Neutrophil (primary cell): ENCODE results near the gene SLC5A2.

ENCODE experiments used
- H3K27ac ChIP-seq: fragments of 200-600 bp; sonication (generic); 2 replicates; pipeline ENCODE4 v1.5.1; 2016; ENCODE audit warnings: mild to moderate bottlenecking, moderate library complexity
- H3K27me3 ChIP-seq: fragments of 200-600 bp; sonication (generic); 2 replicates; pipeline ENCODE4 v1.6.0; 2016; ENCODE audit warnings: mild to moderate bottlenecking
- H3K36me3 ChIP-seq: fragments of 200-600 bp; sonication (generic); 2 replicates; pipeline ENCODE4 v1.5.1; 2017
- H3K4me1 ChIP-seq, 2 experiments: fragments of 200-600 bp in 1 of 2; sonication (generic) in 1 of 2; 1 replicate in 1 of 2; 2 replicates in 1 of 2; pipeline versions ENCODE4 v1.5.1 to v1.6.1; 2013 to 2016; ENCODE audit warnings: low read depth in 1 of 2, low read length in 1 of 2, mild to moderate bottlenecking in 1 of 2, moderate library complexity in 1 of 2; ENCODE audit not compliant: control insufficient read depth in 1 of 2, insufficient read depth in 1 of 2
- H3K4me3 ChIP-seq, 2 experiments: fragments of 200-600 bp in 1 of 2; sonication (generic) in 1 of 2; 1 replicate in 1 of 2; 2 replicates in 1 of 2; pipeline ENCODE4 v1.5.1; 2013 to 2016; ENCODE audit warnings: low read depth in 1 of 2, low read length in 1 of 2, mild to moderate bottlenecking in 1 of 2, moderate library complexity in 1 of 2
- H3K9me3 ChIP-seq: fragments of 200-600 bp; sonication (generic); 2 replicates; pipeline ENCODE4 v1.5.1; 2016
- CTCF ChIP-seq: fragments of 200-600 bp; sonication (generic); IDR thresholded peaks from 2 replicates; pipeline ENCODE4 v1.5.1; 2016; ENCODE audit warnings: antibody characterized with exemption

The SLC5A2 gene

DNA sequence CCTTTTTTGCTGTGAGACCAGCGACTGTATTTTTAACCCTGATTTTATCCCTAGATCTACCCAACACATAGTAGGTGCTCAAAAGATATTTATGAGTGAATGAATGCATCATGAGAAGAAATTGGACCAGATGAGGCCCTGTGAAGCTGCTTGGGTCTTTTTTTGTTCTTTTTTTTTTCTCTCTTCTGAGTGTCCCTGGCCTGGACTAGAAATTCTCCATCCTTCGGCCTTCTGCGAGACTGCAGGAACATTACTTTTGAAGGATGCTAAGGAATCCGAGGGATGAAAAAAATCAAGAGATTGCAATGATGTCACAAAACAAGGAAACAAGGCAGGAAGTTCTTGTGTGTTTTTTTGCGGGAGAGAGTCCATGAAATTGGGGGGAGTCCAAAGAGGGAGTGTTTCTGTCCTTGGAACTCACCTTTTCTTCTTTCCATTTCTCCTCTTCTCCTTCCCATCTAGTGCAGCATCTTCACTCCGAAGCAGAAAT is 25.8 kb downstream of the SLC5A2 start:
- H3K36me3 ChIP-seq, result no peaks in the 10 kb centered on the region
- H3K4me1 ChIP-seq, result peaks cover 15 to 20% of the 10 kb centered on the region in 2 experiments
- peak overlapping the region; percentile 75 for H3K27ac ChIP-seq
- TF ChIP-seq CTCF, result no peak
- H3K9me3 ChIP-seq, result no peaks in the 10 kb centered on the region
- peak overlapping the region; percentile 80 for H3K4me3 ChIP-seq
- no peaks in the 10 kb centered on the region for H3K27me3 ChIP-seq

DNA sequence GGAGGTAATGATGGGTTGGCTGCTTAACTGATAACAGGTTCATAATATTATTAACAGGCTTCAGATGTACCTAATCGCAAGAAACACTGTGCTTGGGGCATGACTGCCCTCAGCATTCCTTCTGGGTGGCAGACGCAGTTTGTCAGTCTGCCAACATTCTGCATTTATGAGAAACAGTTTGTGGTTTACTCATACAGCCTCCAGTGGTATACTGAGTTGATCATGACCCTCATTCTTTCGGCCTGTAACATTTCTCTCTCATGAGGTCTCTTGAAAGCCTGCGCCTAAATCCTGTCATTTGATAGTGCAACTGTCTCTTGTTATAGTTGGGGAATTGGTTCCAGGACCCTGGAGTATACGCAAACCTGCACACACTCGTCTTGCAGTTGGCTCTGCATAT is 30.2 kb downstream of the SLC5A2 start:
- no peak overlapping the region for H3K27ac ChIP-seq
- TF ChIP-seq CTCF, result no peak
- no peak overlapping the region for H3K4me3 ChIP-seq
- peaks cover 5 to 9% of the 10 kb centered on the region in 2 experiments for H3K4me1 ChIP-seq
- no peaks in the 10 kb centered on the region for H3K9me3 ChIP-seq
- peaks cover 3% of the 10 kb centered on the region for H3K27me3 ChIP-seq
- H3K36me3 ChIP-seq, result no peaks in the 10 kb centered on the region

- no peaks in the 10 kb centered on the region for H3K36me3 ChIP-seq
- H3K9me3 ChIP-seq, result no peaks in the 10 kb centered on the region
- H3K27ac ChIP-seq, result no peak overlapping the region
- TF ChIP-seq CTCF, result no peak
- H3K27me3 ChIP-seq, result peaks cover 3% of the 10 kb centered on the region
- H3K4me3 ChIP-seq, result no peak overlapping the region
- peaks cover 2 to 3% of the 10 kb centered on the region in 2 experiments for H3K4me1 ChIP-seq
Measured at GRCh38 chr16:31513884-31514283, 31.0 kb downstream of the SLC5A2 start.

DNA sequence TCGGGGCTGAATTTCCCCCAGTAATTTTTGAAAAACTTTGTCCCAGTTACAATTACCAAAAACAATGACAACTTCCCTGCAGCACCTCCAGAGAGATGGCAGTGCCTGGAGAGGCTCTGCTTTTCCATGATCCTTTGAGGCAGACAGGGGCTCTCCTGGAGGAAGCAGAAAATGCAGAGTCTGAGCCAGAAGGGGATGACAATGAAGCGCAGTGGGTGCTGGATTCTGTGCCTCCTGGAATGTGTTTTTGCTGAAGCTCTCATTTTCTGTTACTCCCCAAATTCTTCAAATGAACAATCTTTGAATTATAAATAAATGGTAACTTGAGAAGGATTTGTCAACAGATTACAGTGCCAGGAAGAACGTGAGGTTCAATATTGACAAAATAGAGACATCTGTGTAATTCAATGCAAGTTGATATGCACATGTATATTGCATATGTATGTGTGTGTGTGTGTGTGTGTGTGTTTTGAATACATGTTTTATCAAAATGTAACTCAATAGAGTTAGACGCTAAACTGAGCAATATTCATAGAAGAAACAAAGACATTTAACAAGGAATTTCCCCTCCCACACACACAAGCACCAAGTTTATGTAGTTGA is 35.0 kb downstream of the SLC5A2 start:
- H3K27ac ChIP-seq, result no peak overlapping the region
- no peak overlapping the region for H3K4me3 ChIP-seq
- no peaks in the 10 kb centered on the region for H3K9me3 ChIP-seq
- H3K27me3 ChIP-seq, result peaks cover 3% of the 10 kb centered on the region
- no peaks in the 10 kb centered on the region for H3K4me1 ChIP-seq
- no peak for TF ChIP-seq CTCF
- H3K36me3 ChIP-seq, result no peaks in the 10 kb centered on the region

DNA sequence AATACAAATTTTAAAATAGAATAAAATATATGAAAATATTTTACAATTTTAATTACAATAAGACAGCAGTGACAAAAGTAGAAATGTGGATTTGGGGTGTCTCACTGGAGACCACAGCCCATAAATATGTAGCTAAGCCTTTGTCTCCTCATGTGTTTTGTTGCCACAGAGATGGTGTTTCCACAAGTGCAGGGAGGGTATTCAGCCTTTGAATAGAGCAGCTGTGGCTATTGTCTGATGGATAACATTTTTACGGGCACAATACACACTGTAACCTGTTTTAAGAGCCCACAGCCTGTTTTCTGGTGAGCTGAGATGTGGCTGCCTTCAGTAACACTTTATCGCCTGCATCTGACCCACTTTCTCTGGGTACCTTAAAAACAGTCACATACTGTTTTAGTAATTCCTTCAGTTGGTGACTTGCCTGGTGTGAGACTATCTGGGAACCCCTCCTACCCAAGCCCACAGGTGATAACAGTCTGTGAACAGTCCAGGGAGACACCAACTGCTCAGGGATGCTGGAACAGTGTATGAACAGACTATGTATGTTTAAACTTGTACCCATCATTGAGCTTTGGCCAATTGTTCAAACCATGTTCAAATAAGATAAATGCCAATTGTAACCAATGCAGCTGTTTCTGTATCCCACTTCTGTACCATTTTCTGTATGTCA is 37.0 kb downstream of the SLC5A2 start:
- Histone ChIP-seq H3K4me3 (no peak overlapping the region), H3K27ac (no peak overlapping the region), H3K9me3 (no peaks in the 10 kb centered on the region), H3K36me3 (no peaks in the 10 kb centered on the region), H3K27me3 (peaks cover 3% of the 10 kb centered on the region), H3K4me1 (no peaks in the 10 kb centered on the region)
- TF ChIP-seq CTCF, result no peak
